Activated naive CD8-positive, alpha-beta T cell treated with anti-CD3 and anti-CD28 coated beads, Interleukin-2, amount 50 U/mL, for 16 hours (primary cell): Measurements from ENCODE around the gene RPL15.

Experiments
- DNase-seq: peaks from one replicate; pipeline ENCODE4 v3.0.0-alpha.2; 2020; ENCODE audit warnings: low read depth, low spot score

Gene RPL15

GRCh38 chr3:23931597-23931996, 14.7 kb downstream of the RPL15 start:
- no peak for DNase-seq

- no peak for DNase-seq
Observed at GRCh38 chr3:23932571-23932970, 15.6 kb downstream of the RPL15 start.

- no peak for DNase-seq
Observed at GRCh38 chr3:23934253-23934652, 17.3 kb downstream of the RPL15 start.

GRCh38 chr3:23937296-23937695, 20.4 kb downstream of the RPL15 start:
- no peak for DNase-seq

GRCh38 chr3:23938688-23939087, 21.8 kb downstream of the RPL15 start:
- DNase-seq: no peak

GRCh38 chr3:23940775-23941174, 23.8 kb downstream of the RPL15 start:
- no peak for DNase-seq

- no peak for DNase-seq
Observed at GRCh38 chr3:23941440-23941839, 24.5 kb downstream of the RPL15 start.

GRCh38 chr3:23942546-23942945, 25.6 kb downstream of the RPL15 start:
- DNase-seq: no peak

GRCh38 chr3:23944007-23944783, 27.3 kb downstream of the RPL15 start:
- no peak for DNase-seq

GRCh38 chr3:23944861-23945662, 28.1 kb downstream of the RPL15 start, which contains the start of gene NR1D2:
TSS of gene NR1D2 (plus strand) at chr3:23945286. CDS start at chr3:23945579, 293 bp downstream.
- peak; percentile 41 for DNase-seq

- no peak for DNase-seq
Observed at GRCh38 chr3:23945663-23945912, 28.7 kb downstream of the RPL15 start.

GRCh38 chr3:23945913-23946687, 29.2 kb downstream of the RPL15 start:
- DNase-seq: peak; percentile 94

- no peak for DNase-seq
Observed at GRCh38 chr3:23948761-23949160, 31.8 kb downstream of the RPL15 start.

GRCh38 chr3:23949784-23950183, 32.9 kb downstream of the RPL15 start:
- no peak for DNase-seq

- DNase-seq: no peak
Observed at GRCh38 chr3:23950293-23950692, 33.4 kb downstream of the RPL15 start.

GRCh38 chr3:23952646-23953045, 35.7 kb downstream of the RPL15 start:
- no peak for DNase-seq

GRCh38 chr3:23953523-23953922, 36.6 kb downstream of the RPL15 start:
- DNase-seq: no peak

GRCh38 chr3:23954144-23954543, 37.2 kb downstream of the RPL15 start:
- no peak for DNase-seq

- no peak for DNase-seq
Observed at GRCh38 chr3:23956701-23957100, 39.8 kb downstream of the RPL15 start.

GRCh38 chr3:23959135-23959900, 42.4 kb downstream of the RPL15 start:
- DNase-seq: no peak

GRCh38 chr3:23960649-23961048, 43.7 kb downstream of the RPL15 start:
- DNase-seq: no peak

- no peak for DNase-seq
Observed at GRCh38 chr3:23961066-23961465, 44.1 kb downstream of the RPL15 start.
